Stimulated activated CD8-positive, alpha-beta memory T cell treated with anti-CD3 and anti-CD28 coated beads, Interleukin-7, amount 100 ng/mL, for 1 hour (primary cell): ENCODE results near the gene MTHFD2.
"Not testable (repeated sequence)": the region's sequence is repeated elsewhere in the genome, so short reads cannot be mapped to it uniquely, and the experiment has no call there.

Source experiments
- DNase-seq, 2 donors: peaks; one replicate each; pipeline ENCODE4 v3.0.0-alpha.2; 2020; ENCODE audit warnings: low read depth in 2 of 2

The MTHFD2 gene

GRCh38 chr2:74228772-74229171 is 30.4 kb downstream of the MTHFD2 start:
- no peak for DNase-seq

- not testable (repeated sequence) for DNase-seq
Observed at GRCh38 chr2:74229865-74230264, 31.4 kb downstream of the MTHFD2 start.

GRCh38 chr2:74232426-74232825 is 34.0 kb downstream of the MTHFD2 start:
- DNase-seq = no peak

- DNase-seq = no peak
Observed at GRCh38 chr2:74233648-74234047, 35.2 kb downstream of the MTHFD2 start.

- DNase-seq = no peak
Observed at GRCh38 chr2:74235041-74235440, 36.6 kb downstream of the MTHFD2 start.

GRCh38 chr2:74238879-74239278 is 40.5 kb downstream of the MTHFD2 start:
- DNase-seq = no peak

- DNase-seq = no peak
Observed at GRCh38 chr2:74239346-74239745, 40.9 kb downstream of the MTHFD2 start.

GRCh38 chr2:74242354-74243071 is 44.1 kb downstream of the MTHFD2 start:
- DNase-seq = no peak

- no peak for DNase-seq
Observed at GRCh38 chr2:74244286-74244685, 45.9 kb downstream of the MTHFD2 start.

GRCh38 chr2:74246496-74247195 is 48.2 kb downstream of the MTHFD2 start:
- no peak for DNase-seq

- no peak for DNase-seq
Observed at GRCh38 chr2:74249406-74250122, 51.1 kb downstream of the MTHFD2 start.

- DNase-seq = peak in 1 of 2 donors; percentile 23
Observed at GRCh38 chr2:74250189-74250631, 51.8 kb downstream of the MTHFD2 start.

- DNase-seq = no peak
Observed at GRCh38 chr2:74252036-74252435, 53.6 kb downstream of the MTHFD2 start.

GRCh38 chr2:74252862-74253261 is 54.4 kb downstream of the MTHFD2 start:
- no peak for DNase-seq

- no peak for DNase-seq
Observed at GRCh38 chr2:74253306-74253970, 55.0 kb downstream of the MTHFD2 start.

GRCh38 chr2:74253971-74254310 is 55.5 kb downstream of the MTHFD2 start:
- DNase-seq = no peak

- DNase-seq = no peak
Observed at GRCh38 chr2:74255660-74256213, 57.3 kb downstream of the MTHFD2 start.

GRCh38 chr2:74259191-74259590 is 60.8 kb downstream of the MTHFD2 start:
- no peak for DNase-seq

GRCh38 chr2:74259733-74260132 is 61.3 kb downstream of the MTHFD2 start:
- no peak for DNase-seq

- no peak for DNase-seq
Observed at GRCh38 chr2:74260495-74260894, 62.1 kb downstream of the MTHFD2 start.

GRCh38 chr2:74261204-74261864 is 62.9 kb downstream of the MTHFD2 start:
- no peak for DNase-seq
